ENCODE data around the gene AIP.

DNA sequence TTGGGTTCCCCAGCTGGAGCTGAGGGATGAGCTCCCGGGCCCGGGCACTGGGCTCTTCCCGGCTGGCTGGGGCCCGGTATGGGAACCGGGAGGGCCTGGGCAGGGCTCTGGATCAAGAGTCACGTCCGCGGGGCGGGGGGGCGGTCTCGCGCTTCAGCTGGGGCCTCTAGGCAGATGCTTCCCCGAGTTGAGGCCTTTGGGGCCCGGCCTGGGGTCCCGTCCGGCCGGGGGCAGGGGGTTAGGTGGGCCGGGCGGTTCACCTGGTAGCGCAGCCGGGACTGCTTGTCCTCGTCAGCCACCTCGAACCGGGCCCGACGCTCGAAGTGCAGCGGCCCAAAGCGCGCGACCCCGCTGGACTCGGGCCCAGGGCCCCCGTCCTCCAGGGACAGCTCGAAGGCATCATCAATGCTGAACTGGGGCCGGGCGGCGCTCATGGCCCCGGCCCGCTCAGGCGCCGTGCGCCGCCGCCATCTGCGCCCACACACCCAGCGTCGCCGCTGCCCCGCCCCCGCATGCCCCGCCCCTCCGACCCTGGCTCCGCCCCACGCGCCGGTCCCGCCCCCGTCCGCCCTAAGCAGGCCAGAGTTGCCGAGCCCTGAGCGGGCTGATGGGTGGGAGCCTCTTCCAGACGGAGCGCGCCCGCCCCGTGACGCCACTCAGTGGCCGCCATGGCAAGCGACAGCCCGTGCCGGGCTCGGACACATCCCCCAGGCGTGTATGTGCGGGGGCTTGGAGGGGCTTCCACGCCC is 13.9 kb upstream of the AIP start, which contains the start of gene TMEM134:
- TF ChIP-seq POLR2A (IDR thresholded peaks at IDR 0.05; ENCODE audit: low read depth, low read length) (peak; percentile 81), POLR2AphosphoS5 (IDR thresholded peaks at IDR 0.05; ENCODE audit: low read depth, low read length) (peak; percentile 47; the same call in 1 of the 2 replicates)
